GM12872 (cell line): ENCODE data around the gene AXIN2.

ENCODE experiments used
- TF ChIP-seq, protein P1 (sequence below): IDR thresholded peaks from 3 replicates; pipeline ENCODE4 v1.5.1; 2011; ENCODE audit warnings: low read depth, mild to moderate bottlenecking, low read length, moderate library complexity; ENCODE audit not compliant: insufficient read depth

AXIN2 gene

DNA sequence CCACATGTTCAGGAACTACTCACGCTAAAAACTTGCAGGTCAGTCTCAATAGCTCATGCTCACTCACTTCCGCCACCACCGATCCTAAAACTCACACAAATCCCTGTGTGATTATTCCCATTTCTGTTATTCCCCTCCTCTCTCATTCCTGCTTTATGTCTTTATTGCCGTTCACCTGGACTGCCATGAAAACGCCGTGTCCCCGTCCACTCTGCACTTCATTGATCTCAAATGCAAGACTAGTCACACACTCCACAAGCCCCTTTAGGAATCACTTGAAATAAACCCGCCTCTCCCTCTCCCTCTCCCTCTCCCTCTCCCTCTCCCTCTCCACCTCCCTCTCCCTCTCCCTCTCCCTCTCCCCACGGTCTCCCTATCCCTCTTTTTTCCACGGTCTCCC, 78.0 kb downstream of the AXIN2 start:
- TF ChIP-seq, protein P1, sequence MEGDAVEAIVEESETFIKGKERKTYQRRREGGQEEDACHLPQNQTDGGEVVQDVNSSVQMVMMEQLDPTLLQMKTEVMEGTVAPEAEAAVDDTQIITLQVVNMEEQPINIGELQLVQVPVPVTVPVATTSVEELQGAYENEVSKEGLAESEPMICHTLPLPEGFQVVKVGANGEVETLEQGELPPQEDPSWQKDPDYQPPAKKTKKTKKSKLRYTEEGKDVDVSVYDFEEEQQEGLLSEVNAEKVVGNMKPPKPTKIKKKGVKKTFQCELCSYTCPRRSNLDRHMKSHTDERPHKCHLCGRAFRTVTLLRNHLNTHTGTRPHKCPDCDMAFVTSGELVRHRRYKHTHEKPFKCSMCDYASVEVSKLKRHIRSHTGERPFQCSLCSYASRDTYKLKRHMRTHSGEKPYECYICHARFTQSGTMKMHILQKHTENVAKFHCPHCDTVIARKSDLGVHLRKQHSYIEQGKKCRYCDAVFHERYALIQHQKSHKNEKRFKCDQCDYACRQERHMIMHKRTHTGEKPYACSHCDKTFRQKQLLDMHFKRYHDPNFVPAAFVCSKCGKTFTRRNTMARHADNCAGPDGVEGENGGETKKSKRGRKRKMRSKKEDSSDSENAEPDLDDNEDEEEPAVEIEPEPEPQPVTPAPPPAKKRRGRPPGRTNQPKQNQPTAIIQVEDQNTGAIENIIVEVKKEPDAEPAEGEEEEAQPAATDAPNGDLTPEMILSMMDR: no peak

DNA sequence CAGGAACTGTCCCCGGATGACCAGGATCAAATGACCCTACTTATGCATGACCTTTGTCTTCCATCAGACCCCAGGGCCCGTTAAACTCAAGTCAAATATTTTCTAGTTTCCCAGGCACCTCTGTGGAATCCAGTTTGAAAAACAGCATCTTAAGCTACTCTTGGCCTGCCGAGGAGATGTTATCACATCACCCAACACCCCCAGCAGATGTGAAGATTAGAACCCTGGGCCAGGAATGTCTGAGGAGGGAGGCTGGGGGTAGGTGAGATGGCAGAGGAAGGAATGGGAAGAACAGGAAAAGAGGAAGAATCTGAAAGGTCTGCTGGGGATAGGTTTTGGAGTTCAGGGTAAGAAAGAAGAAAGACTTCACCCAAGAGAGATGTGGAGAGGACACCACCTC, 79.2 kb downstream of the AXIN2 start:
- TF ChIP-seq, protein P1: no peak

DNA sequence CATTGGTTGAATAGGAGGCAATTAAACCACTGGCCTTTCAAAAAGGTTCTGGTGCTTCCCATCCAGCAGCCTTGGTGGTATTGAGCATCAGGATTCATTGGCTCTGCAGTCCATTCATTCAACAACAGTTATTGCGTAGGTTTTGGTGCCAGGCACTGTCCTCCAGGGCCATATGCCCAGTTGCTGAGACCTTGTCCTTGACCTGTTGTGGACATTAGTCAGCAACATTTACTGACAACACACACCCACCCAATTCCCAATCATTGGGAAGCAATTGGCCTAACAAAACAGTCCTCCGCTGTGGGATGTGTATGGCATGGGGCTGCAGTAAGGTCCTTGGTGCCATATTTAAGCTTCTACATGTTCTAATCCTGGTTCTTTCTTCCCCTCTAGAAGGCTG, 82.2 kb downstream of the AXIN2 start:
- TF ChIP-seq, protein P1: no peak
